ENCODE measurements around the gene CALCOCO2.

DNA sequence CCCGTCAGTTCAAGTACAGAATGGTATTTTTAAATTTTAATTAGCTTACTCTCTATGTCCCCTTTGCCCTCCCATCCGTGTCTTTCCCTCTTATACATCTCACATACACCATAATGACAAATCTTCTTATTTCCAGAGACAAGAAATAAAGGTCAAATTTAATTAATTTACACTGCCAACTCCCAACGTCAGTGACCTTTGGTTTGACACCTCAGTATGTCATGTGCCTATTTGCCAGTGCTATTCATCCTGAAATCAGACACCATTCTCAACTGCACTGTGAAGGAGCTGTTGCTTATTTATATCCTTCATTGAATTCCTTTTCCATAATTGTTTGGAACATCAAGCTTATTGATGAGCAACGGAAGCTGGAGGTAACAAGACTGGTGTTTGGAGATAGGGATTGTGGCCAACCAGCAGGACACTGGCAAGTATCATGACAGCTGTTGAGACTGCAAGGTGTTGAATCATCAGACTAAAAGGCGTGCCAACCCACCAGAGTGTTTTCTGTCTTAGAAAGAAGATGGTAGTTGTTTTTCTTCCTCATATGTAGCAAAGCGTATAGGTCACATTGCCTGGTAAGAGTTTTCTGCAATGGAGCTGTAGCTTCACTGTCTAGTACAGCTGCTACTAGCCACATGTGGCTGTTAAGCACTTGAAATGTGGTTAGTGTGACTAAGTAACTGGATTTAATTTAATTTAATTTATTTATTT, 12.5 kb downstream of the CALCOCO2 start:
- TF ChIP-seq, protein P1, sequence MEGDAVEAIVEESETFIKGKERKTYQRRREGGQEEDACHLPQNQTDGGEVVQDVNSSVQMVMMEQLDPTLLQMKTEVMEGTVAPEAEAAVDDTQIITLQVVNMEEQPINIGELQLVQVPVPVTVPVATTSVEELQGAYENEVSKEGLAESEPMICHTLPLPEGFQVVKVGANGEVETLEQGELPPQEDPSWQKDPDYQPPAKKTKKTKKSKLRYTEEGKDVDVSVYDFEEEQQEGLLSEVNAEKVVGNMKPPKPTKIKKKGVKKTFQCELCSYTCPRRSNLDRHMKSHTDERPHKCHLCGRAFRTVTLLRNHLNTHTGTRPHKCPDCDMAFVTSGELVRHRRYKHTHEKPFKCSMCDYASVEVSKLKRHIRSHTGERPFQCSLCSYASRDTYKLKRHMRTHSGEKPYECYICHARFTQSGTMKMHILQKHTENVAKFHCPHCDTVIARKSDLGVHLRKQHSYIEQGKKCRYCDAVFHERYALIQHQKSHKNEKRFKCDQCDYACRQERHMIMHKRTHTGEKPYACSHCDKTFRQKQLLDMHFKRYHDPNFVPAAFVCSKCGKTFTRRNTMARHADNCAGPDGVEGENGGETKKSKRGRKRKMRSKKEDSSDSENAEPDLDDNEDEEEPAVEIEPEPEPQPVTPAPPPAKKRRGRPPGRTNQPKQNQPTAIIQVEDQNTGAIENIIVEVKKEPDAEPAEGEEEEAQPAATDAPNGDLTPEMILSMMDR (IDR thresholded peaks at IDR 0.05), result no peak
- TF ChIP-seq EP300 (IDR thresholded peaks at IDR 0.05) (no peak), POLR2A (IDR thresholded peaks at IDR 0.05) (no peak), POLR2AphosphoS5 (IDR thresholded peaks at IDR 0.05) (no peak)

Measured in sigmoid colon (tissue), 4 donors.